Right atrium auricular region (tissue), 2 donors: Measurements from ENCODE around the gene PPP1R1A. TPM values are rescaled to one million over a fixed set of nuclear protein-coding genes. Genes with fewer than 3 reads are reported as not detected.

Experiments
- DNase-seq: peaks from one replicate; pipeline ENCODE4 v3.0.0-alpha.2; 2019; ENCODE audit warnings: low spot score
- H3K27ac ChIP-seq, 2 donors: fragments of 200-600 bp; sonication (generic); 1 replicate in 1 of 2; 2 replicates in 1 of 2; pipeline ENCODE4 v1.5.1; 2016 to 2019
- H3K27me3 ChIP-seq, 2 donors: fragments of 200-600 bp; sonication (generic); one replicate each; pipeline versions ENCODE4 v1.5.1 to v1.6.0; 2017 to 2019
- H3K36me3 ChIP-seq: fragments of 200-600 bp; sonication (generic); one replicate; pipeline ENCODE4 v1.5.1; 2016
- H3K4me1 ChIP-seq, 2 donors: fragments of 200-600 bp; sonication (generic); one replicate each; pipeline versions ENCODE4 v1.5.1 to v1.6.0; 2017 to 2019
- H3K4me3 ChIP-seq, 2 donors: fragments of 200-600 bp; sonication (generic); 1 replicate in 1 of 2; 2 replicates in 1 of 2; pipeline ENCODE4 v1.5.1; 2017 to 2019; ENCODE audit warnings: mild to moderate bottlenecking in 1 of 2, moderate library complexity in 1 of 2
- H3K9me3 ChIP-seq, 2 donors: fragments of 200-600 bp; sonication (generic); one replicate each; pipeline ENCODE4 v1.5.1; 2019
- total RNA-seq, 2 donors: library from RNA; depleted of rRNA; stranded (reverse); fragments of >200 nt; gene quantifications; one replicate each; pipeline ENCODE4 v1.1.0, GENCODE V29; 2016
- TF ChIP-seq, protein P1 (sequence below), 2 donors: fragments of 200-600 bp; sonication (generic); IDR thresholded peaks; one replicate each; pipeline ENCODE4 v1.5.1; 2019; ENCODE audit warnings: antibody characterized with exemption in 2 of 2

Gene PPP1R1A
- total RNA-seq, 2 donors from 2014 or later, result 104 to 111 TPM

DNA sequence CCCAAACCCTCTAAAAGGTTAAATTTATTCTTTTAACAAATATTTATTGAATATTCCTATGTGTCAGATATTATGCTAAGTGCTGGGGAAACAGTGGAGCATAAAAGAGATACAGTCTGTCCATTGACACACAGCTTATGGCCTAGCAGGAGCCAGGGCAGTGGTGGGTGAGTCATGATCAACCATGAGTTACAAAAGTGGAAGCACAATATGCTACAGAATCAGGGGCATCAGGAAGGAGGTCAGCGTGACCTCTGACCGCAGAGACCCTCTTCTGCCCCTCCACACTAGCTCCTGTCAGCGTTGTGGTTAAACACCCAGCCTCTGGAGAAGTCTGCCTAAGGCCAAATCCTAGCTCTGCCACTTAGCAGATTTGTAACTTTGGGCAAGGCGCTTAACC is 4.7 kb upstream of the PPP1R1A start:
- no peak for DNase-seq
- Histone ChIP-seq H3K4me3 (no peak overlapping the region), H3K27ac (no peak overlapping the region), H3K9me3 (no peaks in the 10 kb centered on the region), H3K27me3 (no peaks in the 10 kb centered on the region), H3K36me3 (no peaks in the 10 kb centered on the region), H3K4me1 (peaks cover 0 to 28% of the 10 kb centered on the region in 2 donors)
- TF ChIP-seq, protein P1, sequence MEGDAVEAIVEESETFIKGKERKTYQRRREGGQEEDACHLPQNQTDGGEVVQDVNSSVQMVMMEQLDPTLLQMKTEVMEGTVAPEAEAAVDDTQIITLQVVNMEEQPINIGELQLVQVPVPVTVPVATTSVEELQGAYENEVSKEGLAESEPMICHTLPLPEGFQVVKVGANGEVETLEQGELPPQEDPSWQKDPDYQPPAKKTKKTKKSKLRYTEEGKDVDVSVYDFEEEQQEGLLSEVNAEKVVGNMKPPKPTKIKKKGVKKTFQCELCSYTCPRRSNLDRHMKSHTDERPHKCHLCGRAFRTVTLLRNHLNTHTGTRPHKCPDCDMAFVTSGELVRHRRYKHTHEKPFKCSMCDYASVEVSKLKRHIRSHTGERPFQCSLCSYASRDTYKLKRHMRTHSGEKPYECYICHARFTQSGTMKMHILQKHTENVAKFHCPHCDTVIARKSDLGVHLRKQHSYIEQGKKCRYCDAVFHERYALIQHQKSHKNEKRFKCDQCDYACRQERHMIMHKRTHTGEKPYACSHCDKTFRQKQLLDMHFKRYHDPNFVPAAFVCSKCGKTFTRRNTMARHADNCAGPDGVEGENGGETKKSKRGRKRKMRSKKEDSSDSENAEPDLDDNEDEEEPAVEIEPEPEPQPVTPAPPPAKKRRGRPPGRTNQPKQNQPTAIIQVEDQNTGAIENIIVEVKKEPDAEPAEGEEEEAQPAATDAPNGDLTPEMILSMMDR (IDR thresholded peaks at IDR 0.05), result no peak

- H3K27ac ChIP-seq, result no peak overlapping the region
Measured at GRCh38 chr12:54592316-54592715, 3.9 kb upstream of the PPP1R1A start.

GRCh38 chr12:54590978-54591591 is 2.6 kb upstream of the PPP1R1A start:
- H3K4me3 ChIP-seq, result no peak overlapping the region
- H3K4me1 ChIP-seq, result peaks cover 0 to 41% of the 10 kb centered on the region in 2 donors
- TF ChIP-seq, protein P1 (IDR thresholded peaks at IDR 0.05), result no peak
- no peak for DNase-seq
- no peaks in the 10 kb centered on the region for H3K36me3 ChIP-seq
- H3K9me3 ChIP-seq, result no peaks in the 10 kb centered on the region
- peak overlapping the region; percentile 21 to 65 for H3K27ac ChIP-seq
- no peaks in the 10 kb centered on the region for H3K27me3 ChIP-seq

More at GRCh38 chr12:54592316-54592715, 3.9 kb upstream of the PPP1R1A start:
- Histone ChIP-seq H3K4me1 (peaks cover 0 to 33% of the 10 kb centered on the region in 2 donors), H3K9me3 (no peaks in the 10 kb centered on the region), H3K27me3 (no peaks in the 10 kb centered on the region), H3K36me3 (no peaks in the 10 kb centered on the region), H3K4me3 (no peak overlapping the region)
- DNase-seq, result no peak
- TF ChIP-seq, protein P1 (IDR thresholded peaks at IDR 0.05), result no peak

DNA sequence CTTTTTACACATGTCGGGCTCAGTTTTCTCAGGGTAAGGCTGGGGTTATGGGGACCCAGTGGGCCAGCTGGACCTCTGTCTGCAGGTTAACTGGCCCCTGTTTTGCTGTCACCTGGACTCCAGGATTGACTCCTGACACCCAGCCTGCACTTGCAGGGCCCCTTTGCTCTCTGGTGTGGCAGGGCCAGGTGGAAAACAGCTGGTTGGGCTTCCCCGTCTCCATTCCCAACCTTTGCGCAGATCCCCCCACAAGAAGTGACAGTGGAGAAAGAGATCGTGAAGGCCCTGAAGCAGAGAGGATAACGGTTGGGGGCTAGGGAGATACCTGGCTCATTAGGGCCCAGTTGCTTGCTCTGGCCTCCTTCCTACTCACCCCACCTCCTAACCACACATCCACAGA is 1.5 kb upstream of the PPP1R1A start:
- Histone ChIP-seq H3K36me3 (no peaks in the 10 kb centered on the region), H3K4me3 (no peak overlapping the region), H3K27me3 (no peaks in the 10 kb centered on the region), H3K27ac (peak overlapping the region; percentile 20 to 31), H3K4me1 (peaks cover 0 to 41% of the 10 kb centered on the region in 2 donors), H3K9me3 (no peaks in the 10 kb centered on the region)
- TF ChIP-seq, protein P1 (IDR thresholded peaks at IDR 0.05), result no peak
- no peak for DNase-seq

DNA sequence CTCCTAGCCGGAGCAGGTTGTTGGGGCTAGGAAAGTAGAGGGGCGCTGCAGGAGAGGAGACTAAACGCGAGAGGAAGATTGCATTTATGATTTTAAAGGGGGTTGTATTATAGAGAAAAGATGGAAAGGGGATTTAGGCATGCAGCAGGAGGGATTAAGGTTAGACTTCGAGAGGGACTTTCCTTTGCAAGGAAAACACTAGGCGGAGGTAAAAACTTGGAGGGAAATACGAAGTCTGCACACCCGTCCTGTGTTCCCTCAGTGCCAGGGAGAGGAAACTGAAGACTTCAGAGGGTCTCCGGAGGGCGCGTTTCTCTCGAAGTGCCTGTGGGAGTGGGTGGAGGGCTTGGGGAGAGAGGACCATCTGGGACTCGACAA is 420 bp upstream of the PPP1R1A start:
- no peak for DNase-seq
- no peaks in the 10 kb centered on the region for H3K27me3 ChIP-seq
- peak overlapping the region; percentile 54 to 58 for H3K4me3 ChIP-seq
- TF ChIP-seq, protein P1 (IDR thresholded peaks at IDR 0.05), result no peak
- H3K9me3 ChIP-seq, result no peaks in the 10 kb centered on the region
- peaks cover 0 to 41% of the 10 kb centered on the region in 2 donors for H3K4me1 ChIP-seq
- H3K27ac ChIP-seq, result peak overlapping the region; percentile 20 to 21
- no peaks in the 10 kb centered on the region for H3K36me3 ChIP-seq
